ENCODE results near the gene H1-8.
A peak's percentile ranks its signal among the peaks of the same experiment; 100 is the strongest.
"Not testable (repeated sequence)": the region's sequence is repeated elsewhere in the genome, so short reads cannot be mapped to it uniquely, and the experiment has no call there.

H1-8 gene

GRCh38 chr3:129543156-129543790 lies at the start of gene H1-8:
TSS of gene H1-8 (plus strand) at chr3:129543175. CDS start at chr3:129543219, 44 bp downstream.
- no peak for DNase-seq (ENCODE audit: low read depth)

DNA sequence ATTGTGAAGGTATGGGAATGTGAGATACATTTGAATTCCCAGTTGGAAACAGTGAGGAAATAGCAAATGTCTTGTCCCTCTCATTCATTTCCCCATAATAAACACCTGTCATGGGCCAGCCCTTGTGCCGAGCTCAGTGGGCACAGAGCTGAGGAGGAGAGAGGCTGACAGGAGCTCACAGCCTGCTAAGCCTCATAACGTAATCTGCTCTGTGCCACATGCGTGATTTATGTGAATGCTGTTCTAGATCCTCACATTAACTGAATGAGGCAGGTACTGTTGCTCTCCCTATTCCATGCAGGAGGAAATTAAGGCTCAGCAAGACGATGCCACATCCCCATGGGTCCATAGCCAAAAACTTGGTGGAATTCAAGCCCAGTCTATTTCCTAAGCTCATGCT lies 49.8 kb upstream of the H1-8 start:
- DNase-seq (ENCODE audit: low read depth), result no peak

GRCh38 chr3:129494499-129494898 lies 48.5 kb upstream of the H1-8 start:
- not testable (repeated sequence) for DNase-seq (ENCODE audit: low read depth)

DNA sequence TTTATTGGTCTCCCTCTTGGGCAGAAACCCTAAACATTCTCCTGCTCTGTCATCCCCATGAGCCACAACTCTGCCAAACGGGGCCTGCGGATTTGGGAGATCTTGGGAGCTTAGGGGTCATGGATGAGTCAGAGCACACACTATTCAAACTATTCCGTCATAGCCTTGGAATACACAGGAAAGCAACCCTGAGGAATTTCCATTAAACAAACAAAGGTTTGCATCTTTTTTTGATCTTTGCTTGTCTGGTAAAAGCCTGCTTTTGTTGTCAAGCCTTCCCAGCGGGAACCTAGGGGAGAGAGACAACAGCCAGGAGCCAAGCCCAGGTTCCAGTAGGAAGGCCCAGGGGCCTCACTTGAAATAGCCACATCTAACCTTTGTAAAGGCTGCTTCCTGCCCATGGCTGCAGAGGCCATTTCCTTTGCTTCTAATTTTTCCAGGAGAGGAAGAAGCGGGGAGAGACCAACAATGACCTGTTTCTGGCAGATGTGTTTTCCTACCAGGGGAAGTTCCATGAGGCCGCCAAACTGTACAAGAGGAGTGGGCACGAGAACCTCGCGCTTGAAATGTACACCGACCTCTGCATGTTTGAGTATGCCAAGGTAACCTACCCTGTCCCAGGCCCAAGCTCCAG lies 47.9 kb upstream of the H1-8 start:
- DNase-seq (ENCODE audit: low read depth), result peak; percentile 81

- not testable (repeated sequence) for DNase-seq (ENCODE audit: low read depth)
Observed at GRCh38 chr3:129497876-129498275, 45.1 kb upstream of the H1-8 start.

- not testable (repeated sequence) for DNase-seq (ENCODE audit: low read depth)
Observed at GRCh38 chr3:129498603-129499488, 44.1 kb upstream of the H1-8 start.

- DNase-seq (ENCODE audit: low read depth), result not testable (repeated sequence)
Observed at GRCh38 chr3:129499604-129500333, 43.2 kb upstream of the H1-8 start.

DNA sequence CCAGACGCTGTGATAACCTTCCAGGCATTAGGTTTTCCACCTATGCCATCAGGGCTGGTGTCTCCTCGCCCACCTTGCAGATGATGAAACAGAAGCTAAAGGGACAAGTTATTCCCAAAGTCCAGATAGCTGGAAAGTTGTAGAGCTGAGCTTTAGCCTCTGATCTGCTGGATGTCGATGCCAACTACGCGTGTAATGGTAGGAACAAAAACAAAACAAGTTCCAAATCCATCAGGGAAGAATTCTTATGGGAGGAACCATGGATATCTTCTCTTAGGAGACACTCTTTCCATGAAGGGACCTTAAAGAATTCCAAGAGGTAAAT lies 42.7 kb upstream of the H1-8 start:
- DNase-seq (ENCODE audit: low read depth), result no peak

DNA sequence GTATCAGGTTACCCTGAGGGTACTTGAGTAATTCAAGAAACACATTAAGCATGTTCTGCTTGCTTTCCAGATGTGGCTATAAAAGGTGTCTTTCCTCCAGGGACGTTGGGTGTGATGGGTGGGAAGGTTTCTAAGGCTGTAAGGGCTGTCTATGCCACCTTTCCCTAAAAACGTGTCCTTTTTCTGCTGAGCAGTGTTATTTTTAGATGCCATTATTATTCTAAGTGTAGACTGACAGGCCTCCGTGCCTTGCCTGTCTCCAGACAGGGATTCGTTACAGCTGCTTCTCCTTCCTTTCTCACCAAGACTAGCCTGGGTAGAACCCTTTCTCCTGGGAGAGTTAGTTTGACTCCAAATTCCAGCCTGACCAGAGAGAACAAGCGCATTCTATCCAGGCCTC lies 41.3 kb upstream of the H1-8 start:
- DNase-seq (ENCODE audit: low read depth), result no peak

- no peak for DNase-seq (ENCODE audit: low read depth)
Observed at GRCh38 chr3:129502641-129503408, 40.1 kb upstream of the H1-8 start.

DNA sequence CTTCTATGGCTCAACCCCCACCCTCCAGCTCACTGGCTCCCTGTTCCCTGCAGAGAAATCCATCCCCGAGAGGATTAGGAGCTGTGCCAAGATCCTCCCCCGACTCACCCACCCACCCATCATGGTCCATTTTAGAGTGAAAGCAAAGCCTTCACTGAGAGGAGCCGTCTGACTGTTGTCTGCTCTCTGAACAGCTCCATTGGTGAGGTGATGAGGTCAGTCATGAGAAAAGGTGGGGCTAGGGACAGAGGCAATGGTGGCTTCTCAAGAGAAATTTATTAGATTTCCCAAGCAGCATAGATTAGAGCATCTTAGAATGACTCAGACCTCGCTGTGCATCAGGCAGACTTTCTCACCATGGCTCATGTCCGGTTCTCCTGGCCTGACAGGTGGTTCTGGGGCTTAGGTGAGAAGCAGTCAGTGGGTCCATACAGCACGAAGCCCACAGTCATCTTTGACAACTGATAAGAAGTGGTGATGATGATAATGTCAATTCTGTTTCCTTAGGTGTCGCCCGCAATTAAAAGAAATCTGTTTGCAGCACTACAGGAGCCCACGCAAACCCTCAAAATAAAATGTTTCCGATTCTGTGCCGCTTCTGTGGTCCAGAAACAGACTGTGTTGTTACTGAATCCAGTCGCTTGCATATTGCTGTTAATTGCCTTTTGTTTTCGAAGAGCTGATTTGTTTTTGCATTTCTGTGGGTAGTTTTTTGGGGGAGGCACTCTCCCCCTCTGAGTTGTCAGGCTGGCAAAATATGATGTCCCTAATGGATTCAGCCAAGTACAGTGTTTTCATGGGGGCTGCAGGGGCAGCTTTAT lies 39.3 kb upstream of the H1-8 start:
- no peak for DNase-seq (ENCODE audit: low read depth)

- peak; percentile 53 for DNase-seq (ENCODE audit: low read depth)
Observed at GRCh38 chr3:129504471-129505100, 38.4 kb upstream of the H1-8 start.

DNA sequence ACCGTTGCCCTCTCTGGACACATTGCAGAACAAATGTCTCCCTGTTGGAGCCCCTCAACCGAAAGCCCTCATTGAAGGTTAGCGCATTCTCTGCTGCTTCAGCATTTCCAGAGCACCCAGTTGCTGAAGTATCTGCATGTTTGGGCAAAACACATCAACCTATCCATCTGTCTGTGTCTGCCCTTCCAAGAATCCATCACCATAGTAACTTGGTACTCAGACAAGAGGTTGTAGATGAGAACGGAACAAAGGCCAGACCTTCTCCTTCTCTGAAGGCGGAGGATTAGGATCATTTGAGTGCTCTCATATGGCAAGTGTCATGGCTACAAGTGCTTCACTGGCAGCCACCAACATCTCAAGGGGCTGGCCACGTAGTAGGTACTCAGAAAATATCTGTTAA lies 37.6 kb upstream of the H1-8 start:
- no peak for DNase-seq (ENCODE audit: low read depth)

DNA sequence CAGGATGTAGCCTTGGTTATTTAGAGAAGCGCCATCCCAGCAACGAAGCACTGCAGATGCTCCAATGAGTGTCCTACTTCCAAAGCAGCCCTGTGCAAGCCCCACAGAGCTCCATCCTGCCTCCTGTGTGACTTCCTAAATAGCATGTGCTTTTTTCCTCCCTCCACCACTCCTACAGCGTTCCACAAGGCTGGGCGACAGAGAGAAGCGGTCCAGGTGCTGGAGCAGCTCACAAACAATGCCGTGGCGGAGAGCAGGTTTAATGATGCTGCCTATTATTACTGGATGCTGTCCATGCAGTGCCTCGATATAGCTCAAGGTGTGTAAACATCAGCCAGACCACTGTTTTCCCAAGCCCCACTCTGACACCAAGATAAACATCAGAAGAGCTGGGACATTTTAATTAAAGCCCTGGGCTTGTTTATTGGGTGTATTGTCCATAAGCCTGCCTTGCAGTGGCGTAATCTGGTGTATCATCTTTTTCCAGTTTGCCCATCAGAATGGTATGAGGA lies 36.7 kb upstream of the H1-8 start:
- DNase-seq (ENCODE audit: low read depth), result no peak

GRCh38 chr3:129507181-129507831 lies 35.7 kb upstream of the H1-8 start:
- no peak for DNase-seq (ENCODE audit: low read depth)

GRCh38 chr3:129512595-129512994 lies 30.4 kb upstream of the H1-8 start:
- no peak for DNase-seq (ENCODE audit: low read depth)

DNA sequence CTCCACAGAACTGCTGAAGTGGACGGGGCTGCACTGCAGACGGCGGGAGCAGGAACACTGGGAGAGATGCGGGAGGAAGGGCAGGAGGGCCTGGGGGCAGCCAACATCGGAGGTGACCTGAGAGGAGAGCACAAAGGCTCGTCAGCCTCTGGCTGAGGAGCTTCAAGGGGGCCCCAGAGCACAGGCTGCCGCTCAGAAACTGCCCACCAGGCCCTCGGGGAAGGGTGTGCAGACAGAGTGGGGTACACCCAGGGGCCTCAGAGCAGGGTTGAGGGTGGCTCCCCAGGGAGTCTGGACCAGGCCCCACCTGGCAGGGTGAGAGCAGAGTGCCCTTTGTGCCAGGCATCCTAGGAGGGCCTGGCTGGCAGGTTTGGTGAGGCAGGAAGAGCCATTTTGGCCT lies 29.3 kb upstream of the H1-8 start:
- DNase-seq (ENCODE audit: low read depth), result no peak

DNA sequence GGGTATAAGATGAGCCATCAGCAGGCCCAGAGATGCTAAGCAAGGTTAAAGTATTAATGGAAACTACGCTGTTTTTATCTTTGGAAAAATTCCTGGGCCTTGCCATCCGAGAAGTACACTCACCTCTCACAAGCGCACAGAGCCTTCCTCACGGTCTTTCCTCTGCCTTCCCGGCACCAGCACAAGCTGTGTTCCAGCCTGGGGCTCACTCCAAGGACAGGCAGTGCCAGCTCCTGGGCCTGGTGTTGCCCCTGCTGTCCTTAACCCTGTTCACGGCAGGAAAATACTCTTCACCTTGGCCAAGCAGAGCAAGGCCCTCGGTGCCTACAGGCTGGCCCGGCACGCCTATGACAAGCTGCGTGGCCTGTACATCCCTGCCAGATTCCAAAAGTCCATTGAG lies 28.9 kb upstream of the H1-8 start:
- no peak for DNase-seq (ENCODE audit: low read depth)

GRCh38 chr3:129514563-129514962 lies 28.4 kb upstream of the H1-8 start:
- no peak for DNase-seq (ENCODE audit: low read depth)
